GM23248 (cell line): ENCODE data around the gene USP40. TPM values are rescaled to one million over a fixed set of nuclear protein-coding genes. Genes with fewer than 3 reads are reported as not detected.

Experiments
- DNase-seq: peaks from one replicate; pipeline ENCODE4 v3.0.0-alpha.2; 2015
- H2AFZ ChIP-seq: fragments of 200-600 bp; sonication (generic); 2 replicates; pipeline ENCODE4 v1.6.1; 2016; ENCODE audit warnings: antibody characterized with exemption
- H3F3A ChIP-seq: fragments of 200-600 bp; sonication (generic); 2 replicates; pipeline ENCODE4 v1.6.1; 2016; ENCODE audit warnings: mild to moderate bottlenecking, antibody characterized with exemption, mixed run types; ENCODE audit not compliant: insufficient read depth
- H3K27ac ChIP-seq: fragments of 200-600 bp; sonication (generic); 2 replicates; pipeline ENCODE4 v1.5.1; 2016; ENCODE audit warnings: mild to moderate bottlenecking
- H3K27me3 ChIP-seq: fragments of 200-600 bp; sonication (generic); replicated peaks from 2 replicates; pipeline ENCODE4 v1.6.1; 2016; ENCODE audit warnings: mild to moderate bottlenecking; ENCODE audit not compliant: insufficient read depth
- H3K36me3 ChIP-seq: fragments of 200-600 bp; sonication (generic); 2 replicates; pipeline ENCODE4 v1.6.1; 2016; ENCODE audit warnings: low read depth, mild to moderate bottlenecking
- H3K4me1 ChIP-seq: fragments of 200-600 bp; sonication (generic); 2 replicates; pipeline ENCODE4 v1.6.1; 2016; ENCODE audit warnings: mild to moderate bottlenecking; ENCODE audit not compliant: insufficient read depth
- H3K4me2 ChIP-seq: fragments of 200-600 bp; sonication (generic); one replicate; pipeline ENCODE4 v1.6.1; 2016; ENCODE audit warnings: mild to moderate bottlenecking; ENCODE audit not compliant: unreplicated experiment
- H3K4me3 ChIP-seq: fragments of 200-600 bp; sonication (generic); 2 replicates; pipeline ENCODE4 v1.5.1; 2016; ENCODE audit warnings: mild to moderate bottlenecking
- H3K79me2 ChIP-seq: fragments of 200-600 bp; sonication (generic); 2 replicates; pipeline ENCODE4 v1.6.1; 2016; ENCODE audit warnings: mild to moderate bottlenecking; ENCODE audit not compliant: insufficient read depth
- H3K9ac ChIP-seq: fragments of 200-600 bp; sonication (generic); 2 replicates; pipeline ENCODE4 v1.6.1; 2016; ENCODE audit warnings: mild to moderate bottlenecking
- H3K9me2 ChIP-seq: fragments of 200-600 bp; sonication (generic); 2 replicates; pipeline ENCODE4 v1.6.1; 2016; ENCODE audit warnings: mixed run types, mild to moderate bottlenecking, moderate library complexity; ENCODE audit not compliant: insufficient read depth
- H3K9me3 ChIP-seq: fragments of 200-600 bp; sonication (generic); one replicate; pipeline ENCODE4 v1.6.1; 2017; ENCODE audit warnings: low read depth
- H4K20me1 ChIP-seq: fragments of 200-600 bp; sonication (generic); 2 replicates; pipeline ENCODE4 v1.6.0; 2016; ENCODE audit not compliant: insufficient read depth
- EZH2 ChIP-seq: fragments of 200-600 bp; sonication (generic); IDR thresholded peaks from 2 replicates; pipeline ENCODE4 v1.6.1; 2018; ENCODE audit warnings: antibody characterized with exemption, mild to moderate bottlenecking; ENCODE audit not compliant: insufficient read depth, poor library complexity, severe bottlenecking
- EZH2phosphoT487 ChIP-seq: fragments of 200-600 bp; sonication (generic); IDR thresholded peaks from 2 replicates; pipeline ENCODE4 v1.6.1; 2018; ENCODE audit warnings: antibody characterized with exemption, moderate library complexity, mild to moderate bottlenecking, low read depth; ENCODE audit not compliant: insufficient read depth
- WGBS, 2 experiments: methylation state at CpG; one replicate each; pipeline ENCODE4 v1.1.6; 2015 to 2017; ENCODE audit warnings: low lambda C conversion rate in 2 of 2, low coverage in 1 of 2; ENCODE audit errors: missing lambda C conversion rate in 2 of 2; 5-methylcytosine and 5-hydroxymethylcytosine counted together
- in situ Hi-C: fragments of 300-500 bp; cut with MboI; formaldehyde crosslinking; loops from 2 replicates; pipeline ENCODE4 v1.15.0; 2020
- polyA plus RNA-seq: library from polyadenylated mRNA; unstranded; fragments of >200 nt; fragmentation: Nextera tagmentation; extraction: Ambion mirVana; gene quantifications from 2 replicates; pipeline ENCODE4 v1.2.1, GENCODE V29; 2016
- total RNA-seq: library from RNA; depleted of rRNA; stranded (reverse); fragments of >200 nt; shearing (Covaris generic); gene quantifications from 2 replicates; pipeline ENCODE4 v1.2.3, GENCODE V29; 2014

The USP40 gene
- total and polyA plus RNA-seq, 2 experiments from 2014 or later: 25.1 to 31.0 TPM

GRCh38 chr2:233436691-233437438 lies 129.7 kb downstream of the USP40 start:
- TF ChIP-seq EZH2 (no peak), EZH2phosphoT487 (no peak)
- no peak overlapping the region for H3K4me2 ChIP-seq
- H4K20me1 ChIP-seq: no peaks in the 10 kb centered on the region
- no peaks in the 10 kb centered on the region for H3K4me1 ChIP-seq
- H3K9me3 ChIP-seq: no peaks in the 10 kb centered on the region
- no peak overlapping the region for H3K27ac ChIP-seq
- no peaks in the 10 kb centered on the region for H3K9me2 ChIP-seq
- in situ Hi-C loops: no loop called here
- DNase-seq: no peak
- H2AFZ ChIP-seq: no peak overlapping the region
- H3K36me3 ChIP-seq: no peaks in the 10 kb centered on the region
- WGBS, 2 experiments: 91 to 92% methylated on average over 17 of the region's 17 CpGs
- H3K4me3 ChIP-seq: no peak overlapping the region
- H3F3A ChIP-seq: no peaks in the 10 kb centered on the region
- no peak overlapping the region for H3K9ac ChIP-seq
- no peaks in the 10 kb centered on the region for H3K27me3 ChIP-seq
- H3K79me2 ChIP-seq: no peaks in the 10 kb centered on the region

DNA sequence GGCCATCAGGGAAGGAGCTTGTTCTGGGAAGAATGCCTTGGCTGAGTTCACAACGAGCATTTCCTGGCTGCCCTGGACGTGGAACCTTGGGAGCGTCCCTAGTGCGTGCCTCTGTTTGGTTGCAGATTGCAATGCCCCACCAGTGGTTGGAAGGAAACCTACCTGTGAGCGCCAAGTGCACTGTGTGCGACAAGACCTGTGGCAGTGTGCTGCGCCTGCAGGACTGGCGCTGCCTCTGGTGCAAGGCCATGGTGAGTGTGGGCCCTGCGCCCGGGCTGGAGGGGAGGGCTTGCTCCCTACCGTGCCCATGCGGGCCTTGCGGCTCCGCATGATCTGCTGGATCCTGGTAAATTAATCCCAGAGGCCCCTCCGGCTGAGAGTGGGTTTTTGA lies 130.4 kb downstream of the USP40 start:
- Histone ChIP-seq H3F3A (no peaks in the 10 kb centered on the region), H3K4me1 (no peaks in the 10 kb centered on the region), H3K27ac (no peak overlapping the region), H2AFZ (no peak overlapping the region), H3K27me3 (no peaks in the 10 kb centered on the region), H3K36me3 (no peaks in the 10 kb centered on the region), H4K20me1 (no peaks in the 10 kb centered on the region), H3K9me2 (no peaks in the 10 kb centered on the region), H3K4me3 (no peak overlapping the region), H3K9me3 (no peaks in the 10 kb centered on the region), H3K9ac (no peak overlapping the region), H3K4me2 (no peak overlapping the region), H3K79me2 (no peaks in the 10 kb centered on the region)
- in situ Hi-C loops: no loop called here
- 95 to 96% methylated on average over 15 of the region's 15 CpGs for WGBS, 2 experiments
- DNase-seq: no peak
- TF ChIP-seq EZH2phosphoT487: no peak
- TF ChIP-seq EZH2: no peak

DNA sequence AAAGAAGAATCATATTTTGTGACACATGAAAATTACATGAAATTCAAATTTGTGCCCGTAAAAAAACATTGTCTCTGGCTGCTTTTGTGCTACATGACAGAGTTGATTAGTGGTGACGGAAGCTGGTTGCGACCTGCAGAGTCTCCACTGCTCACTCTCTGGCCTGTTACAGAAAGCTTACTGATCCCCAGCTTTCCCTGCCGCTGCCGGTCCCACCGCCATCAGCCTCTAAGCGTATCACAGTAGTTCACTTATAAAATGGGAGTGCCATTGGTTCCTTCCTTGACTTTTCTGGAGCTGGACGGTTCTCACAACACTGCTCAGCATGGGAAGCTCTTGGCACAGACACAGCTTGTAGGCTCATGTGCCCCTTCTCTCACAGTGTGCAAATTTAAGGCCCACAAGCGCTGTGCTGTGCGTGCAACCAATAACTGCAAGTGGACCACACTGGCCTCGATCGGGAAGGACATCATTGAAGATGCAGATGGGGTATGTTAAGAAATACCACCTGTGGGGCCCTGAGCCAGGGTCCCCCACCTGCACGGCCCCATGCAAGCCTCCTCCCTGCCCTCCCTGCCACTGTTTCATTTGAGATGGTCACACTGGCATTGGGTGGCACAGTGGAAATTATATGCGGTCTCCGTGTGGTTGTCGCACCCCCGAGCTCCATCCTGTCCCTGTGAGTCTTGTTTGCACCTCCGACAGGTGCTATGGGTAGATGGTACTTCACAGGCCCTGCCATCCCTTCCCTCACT lies 131.0 kb downstream of the USP40 start:
- H2AFZ ChIP-seq: no peak overlapping the region
- H3K4me2 ChIP-seq: no peak overlapping the region
- peaks cover 2% of the 10 kb centered on the region; the same call in 1 of the 2 replicates for H3K4me1 ChIP-seq
- no peak overlapping the region for H3K27ac ChIP-seq
- no peak for DNase-seq
- H3K36me3 ChIP-seq: no peaks in the 10 kb centered on the region
- no peaks in the 10 kb centered on the region for H3F3A ChIP-seq
- no peaks in the 10 kb centered on the region for H3K27me3 ChIP-seq
- TF ChIP-seq EZH2 (no peak), EZH2phosphoT487 (no peak)
- H3K4me3 ChIP-seq: no peak overlapping the region
- 95 to 96% methylated on average over 18 of the region's 18 CpGs for WGBS, 2 experiments
- no peaks in the 10 kb centered on the region for H3K79me2 ChIP-seq
- in situ Hi-C loops: no loop called here
- H3K9me2 ChIP-seq: no peaks in the 10 kb centered on the region
- no peaks in the 10 kb centered on the region for H3K9me3 ChIP-seq
- H3K9ac ChIP-seq: no peak overlapping the region
- no peaks in the 10 kb centered on the region for H4K20me1 ChIP-seq

GRCh38 chr2:233434666-233435330 lies 131.8 kb downstream of the USP40 start:
- no peak for DNase-seq
- H3K9me3 ChIP-seq: no peaks in the 10 kb centered on the region
- no peak overlapping the region for H3K4me2 ChIP-seq
- H4K20me1 ChIP-seq: no peaks in the 10 kb centered on the region
- no peak overlapping the region for H3K4me3 ChIP-seq
- TF ChIP-seq EZH2phosphoT487 (no peak), EZH2 (no peak)
- H3K27me3 ChIP-seq: no peaks in the 10 kb centered on the region
- WGBS, 2 experiments: 95 to 97% methylated on average over 18 of the region's 18 CpGs
- peaks cover 10% of the 10 kb centered on the region for H3K4me1 ChIP-seq
- no peaks in the 10 kb centered on the region for H3F3A ChIP-seq
- no peaks in the 10 kb centered on the region for H3K79me2 ChIP-seq
- no peak overlapping the region for H3K9ac ChIP-seq
- H3K27ac ChIP-seq: no peak overlapping the region
- H2AFZ ChIP-seq: no peak overlapping the region
- no peaks in the 10 kb centered on the region for H3K9me2 ChIP-seq
- in situ Hi-C loops: no loop called here
- H3K36me3 ChIP-seq: no peaks in the 10 kb centered on the region
